GM12874 (cell line): Measurements from ENCODE around the gene SPC24.

ENCODE experiments used
- CTCF ChIP-seq: IDR thresholded peaks from 2 replicates; pipeline ENCODE4 v1.5.1; 2011; ENCODE audit warnings: low read depth, mild to moderate bottlenecking, control low read depth, low read length, moderate library complexity; ENCODE audit not compliant: insufficient read depth

The SPC24 gene

GRCh38 chr19:11155373-11156120, at the start of gene SPC24:
SPC24 (minus strand) TSS chr19:11155782; CDS start chr19:11155776, 6 bp downstream.
- TF ChIP-seq CTCF = no peak

- no peak for TF ChIP-seq CTCF
Measured at GRCh38 chr19:11204943-11205349, 49.4 kb upstream of the SPC24 start.

GRCh38 chr19:11204076-11204602, 48.6 kb upstream of the SPC24 start:
- TF ChIP-seq CTCF = no peak

GRCh38 chr19:11203194-11204075, 47.9 kb upstream of the SPC24 start:
- peak; percentile 90 for TF ChIP-seq CTCF

- no peak for TF ChIP-seq CTCF
Measured at GRCh38 chr19:11202488-11203193, 47.1 kb upstream of the SPC24 start.

GRCh38 chr19:11201791-11202190, 46.2 kb upstream of the SPC24 start:
- TF ChIP-seq CTCF = no peak

- no peak for TF ChIP-seq CTCF
Measured at GRCh38 chr19:11200931-11201330, 45.3 kb upstream of the SPC24 start.
